K562 (cell line): ENCODE results near the gene MRPS10. TPM values are rescaled to one million over a fixed set of nuclear protein-coding genes. Genes with fewer than 3 reads are reported as not detected.

Experiments
- ATAC-seq: fragments of 200-7000 bp; cut with Tn5 transposase; 3 replicates; pipeline ENCODE4 v1.9.1; 2020; ENCODE audit warnings: moderate library complexity
- BruUV-seq: library from RNA; stranded (reverse); fragments of 400-500 nt; replicated peaks from 2 replicates; lab custom pipeline; 2021; lab: Mats Ljungman, UMichigan
- CTCF ChIA-PET: fragments of 300-600 bp; formaldehyde crosslinking; extraction: SDS; loops from one replicate; lab custom pipeline; 2021; ENCODE audit warnings: low intra/inter-chr PET ratio; lab: Yijun Ruan, JAX
- POLR2A ChIA-PET: fragments of 300-600, 350-650 bp; sonication (Branson Sonifier 250); formaldehyde crosslinking; extraction: SDS; loops from one replicate; lab custom pipeline; 2021; ENCODE audit warnings: antibody characterized with exemption, inconsistent platforms; lab: Yijun Ruan, JAX
- DNase-seq, 4 experiments: peaks; one replicate each; pipeline versions ENCODE4 v3.0.0 to v3.0.0-alpha.2; 2011 to 2018; ENCODE audit warnings: low spot score in 3 of 4, mixed read lengths in 3 of 4; ENCODE audit errors: extremely low read depth in 1 of 4
- FAIRE-seq: peaks from 2 replicates; lab custom pipeline; 2011; peaks lifted over from hg19 to GRCh38; lab: Jason Lieb, UNC
- H2AFZ ChIP-seq: 2 replicates; pipeline ENCODE4 v1.6.0; 2011; ENCODE audit warnings: low read depth, low read length, control low read depth, inconsistent platforms
- H3K27ac ChIP-seq: fragments of 200-600 bp; 3 replicates; pipeline ENCODE4 v1.8.0; 2011; ENCODE audit warnings: low read depth, mild to moderate bottlenecking, control low read depth, inconsistent platforms, low read length, moderate library complexity, mixed read lengths; ENCODE audit errors: extremely low read depth
- H3K27me3 ChIP-seq, 2 experiments: fragments of 300-600 bp in 1 of 2; 2 replicates in 1 of 2; 3 replicates in 1 of 2; pipeline versions ENCODE4 v1.6.0 to v1.8.0; 2011; ENCODE audit warnings: inconsistent platforms in 2 of 2, low read length in 2 of 2, mild to moderate bottlenecking in 1 of 2, mixed read lengths in 1 of 2, moderate library complexity in 1 of 2; ENCODE audit not compliant: control insufficient read depth in 2 of 2, insufficient read depth in 2 of 2
- H3K36me3 ChIP-seq: fragments of 300-600 bp; 3 replicates; pipeline ENCODE4 v1.8.0; 2011; ENCODE audit warnings: mild to moderate bottlenecking, low read length, inconsistent platforms; ENCODE audit not compliant: control insufficient read depth, insufficient read depth
- H3K4me1 ChIP-seq, 2 experiments: fragments of 200-600 bp in 1 of 2; replicated peaks in 1 of 2; 2 replicates in 1 of 2; 3 replicates in 1 of 2; pipeline versions ENCODE4 v1.5.1 to v1.8.0; 2011; ENCODE audit warnings: inconsistent platforms in 2 of 2, low read length in 2 of 2, mild to moderate bottlenecking in 1 of 2, mixed read lengths in 1 of 2, moderate library complexity in 1 of 2; ENCODE audit not compliant: control insufficient read depth in 2 of 2, insufficient read depth in 2 of 2
- H3K4me2 ChIP-seq: 2 replicates; pipeline ENCODE4 v1.6.1; 2011; ENCODE audit warnings: low read length, control low read depth, inconsistent platforms, mixed read lengths; ENCODE audit not compliant: insufficient read depth
- H3K4me3 ChIP-seq: fragments of 200-600 bp; sonication (generic), shearing (Covaris generic); 2 replicates; pipeline ENCODE4 v1.5.1; 2016; ENCODE audit warnings: control low read depth, inconsistent platforms
- H3K79me2 ChIP-seq: fragments of 200-600 bp; 3 replicates; pipeline ENCODE4 v1.8.0; 2011; ENCODE audit warnings: low read length, inconsistent platforms; ENCODE audit not compliant: control insufficient read depth, insufficient read depth
- H3K9ac ChIP-seq, 2 experiments: 2 replicates each; pipeline versions ENCODE4 v1.6.0 to v1.6.1; 2011; ENCODE audit warnings: low read depth in 2 of 2, low read length in 2 of 2, control low read depth in 1 of 2, inconsistent platforms in 1 of 2, mild to moderate bottlenecking in 1 of 2, mixed read lengths in 1 of 2; ENCODE audit not compliant: insufficient read depth in 1 of 2
- H3K9me1 ChIP-seq: one replicate; pipeline ENCODE4 v1.6.0; 2011; ENCODE audit warnings: inconsistent platforms, mild to moderate bottlenecking, low read length, moderate library complexity; ENCODE audit not compliant: control insufficient read depth, insufficient read depth
- H3K9me3 ChIP-seq: replicated peaks from 2 replicates; pipeline ENCODE4 v1.5.1; 2011; ENCODE audit warnings: low read depth, low read length, inconsistent platforms; ENCODE audit not compliant: control insufficient read depth, insufficient read depth
- H4K20me1 ChIP-seq: replicated peaks from 2 replicates; pipeline ENCODE4 v1.6.1; 2011; ENCODE audit warnings: low read length, inconsistent platforms, mixed read lengths; ENCODE audit not compliant: control insufficient read depth, insufficient read depth
- BHLHE40 ChIP-seq: IDR thresholded peaks from 2 replicates; pipeline ENCODE4 v1.6.1; 2011; ENCODE audit warnings: low read length, improper control_type of control experiment
- BRF1 ChIP-seq: IDR thresholded peaks from 3 replicates; pipeline ENCODE4 v1.6.1; 2011; ENCODE audit warnings: borderline replicate concordance, mild to moderate bottlenecking; ENCODE audit not compliant: insufficient read length; ENCODE audit errors: extremely low read depth
- CREBBP ChIP-seq: IDR thresholded peaks from one replicate; pipeline ENCODE4 v1.6.1; 2012; ENCODE audit warnings: low read depth, mild to moderate bottlenecking, control low read depth, inconsistent platforms, low read length
- CSDE1 ChIP-seq, 2 experiments: fragments of 450-650 bp; IDR thresholded peaks; 2 replicates each; pipeline ENCODE4 v1.6.1; 2016; ENCODE audit warnings: mild to moderate bottlenecking in 1 of 2
- DMBX1 ChIP-seq: fragments of 250-450 bp; sonication (Bioruptor Pico); IDR thresholded peaks from 2 replicates; pipeline ENCODE4 v1.8.0; 2022; ENCODE audit warnings: inconsistent platforms, mild to moderate bottlenecking, moderate library complexity, borderline replicate concordance
- DNMT1 ChIP-seq: fragments of 450-650 bp; IDR thresholded peaks from 2 replicates; pipeline ENCODE4 v1.6.1; 2016; ENCODE audit warnings: antibody characterized with exemption, mild to moderate bottlenecking
- ETS2 ChIP-seq: IDR thresholded peaks from 2 replicates; pipeline ENCODE4 v1.6.1; 2016; ENCODE audit warnings: borderline replicate concordance, missing genetic modification characterization, mild to moderate bottlenecking, moderate library complexity, missing compliant biosample characterization; ENCODE audit not compliant: poor library complexity, severe bottlenecking
- KLF6 ChIP-seq: fragments of 250-450 bp; sonication (Bioruptor Pico); IDR thresholded peaks from 2 replicates; pipeline ENCODE4 v1.4.0; 2020; ENCODE audit warnings: mild to moderate bottlenecking, moderate library complexity, borderline replicate concordance
- MAFG ChIP-seq: fragments of 450-650 bp; conservative IDR thresholded peaks from 2 replicates; pipeline ENCODE4 v1.6.1; 2016; ENCODE audit warnings: missing genetic modification characterization, missing compliant biosample characterization
- MEIS2 ChIP-seq: fragments of 450-650 bp; IDR thresholded peaks from 2 replicates; pipeline ENCODE4 v1.6.1; 2014; ENCODE audit warnings: mild to moderate bottlenecking; ENCODE audit not compliant: partially characterized antibody
- NFRKB ChIP-seq: fragments of 450-650 bp; IDR thresholded peaks from 2 replicates; pipeline ENCODE4 v1.6.1; 2016; ENCODE audit warnings: low read depth
- POLR2AphosphoS2 ChIP-seq: IDR thresholded peaks from 2 replicates; pipeline ENCODE4 v1.6.1; 2012; ENCODE audit warnings: low read length, improper control_type of control experiment
- PRPF4 ChIP-seq: fragments of 200-400 bp; formaldehyde crosslinking; IDR thresholded peaks from one replicate; pipeline ENCODE4 v1.6.1; 2017; ENCODE audit warnings: low read length, low read depth, mild to moderate bottlenecking; ENCODE audit not compliant: insufficient read depth, poor library complexity, severe bottlenecking
- RAD21 ChIP-seq, 2 experiments: fragments of 250-450 bp in 1 of 2; fragments of 450-650 bp in 1 of 2; sonication (Bioruptor Pico) in 1 of 2; formaldehyde crosslinking in 1 of 2; IDR thresholded peaks in 1 of 2; conservative IDR thresholded peaks in 1 of 2; 2 replicates each; pipeline versions ENCODE4 v1.4.0 to v1.8.0; 2020 to 2022; ENCODE audit warnings: mild to moderate bottlenecking in 2 of 2, moderate library complexity in 1 of 2
- TAF7 ChIP-seq: fragments of 450-650 bp; IDR thresholded peaks from 2 replicates; pipeline ENCODE4 v1.6.1; 2016; ENCODE audit warnings: missing genetic modification characterization, missing compliant biosample characterization
- THAP7 ChIP-seq: fragments of 250-450 bp; sonication (Bioruptor Pico); IDR thresholded peaks from 2 replicates; pipeline ENCODE4 v1.5.0; 2021
- TRIM25 ChIP-seq: fragments of 450-650 bp; IDR thresholded peaks from 2 replicates; pipeline ENCODE4 v1.7.0; 2016; ENCODE audit warnings: borderline replicate concordance
- ZBTB17 ChIP-seq: fragments of 450-650 bp; formaldehyde crosslinking; IDR thresholded peaks from 2 replicates; pipeline ENCODE4 v1.4.0; 2020; ENCODE audit warnings: mild to moderate bottlenecking
- ZNF232 ChIP-seq: sonication (generic); formaldehyde crosslinking; IDR thresholded peaks from 2 replicates; pipeline ENCODE4 v1.8.0; 2022; ENCODE audit warnings: mild to moderate bottlenecking, missing genetic modification reagents
- WGBS: fragments of 100-300 bp; shearing (Covaris generic); methylation state at CpG from one replicate; pipeline ENCODE4 v1.1.6; 2016; ENCODE audit warnings: low coverage, mixed read lengths; ENCODE audit not compliant: insufficient coverage; ENCODE audit errors: missing lambda C conversion rate; 5-methylcytosine and 5-hydroxymethylcytosine counted together
- in situ Hi-C: fragments of 300-500 bp; cut with MboI; formaldehyde crosslinking; loops from 4 replicates; pipeline ENCODE4 v1.15.0; 2018; ENCODE audit warnings: inconsistent platforms, mixed read lengths
- intact Hi-C: fragments of 100-400 bp; cut with micrococcal nuclease; formaldehyde crosslinking; loops from 2 replicates; pipeline ENCODE4 v1.14.2; 2022
- polyA plus RNA-seq, 8 experiments: library from polyadenylated mRNA; depleted of rRNA in 4 of 8; stranded (reverse) in 5 of 8; unstranded in 3 of 8; fragments of >200 nt; fragmentation: Nextera tagmentation in 2 of 8; fragmentation: Illumina TruSeq in 1 of 8; extraction: Ambion mirVana in 2 of 8; extraction: Trizol in 1 of 8; gene quantifications; 2 replicates each; pipeline versions ENCODE4 v1.2.1 to v1.2.3, GENCODE V29; 2011 to 2014; ENCODE audit warnings: inconsistent platforms in 1 of 8, missing spikeins in 1 of 8
- total RNA-seq, 7 experiments: library from RNA; depleted of rRNA in 6 of 7; stranded (reverse); fragments of >200 nt in 6 of 7; fragmentation: Illumina TruSeq in 2 of 7; extraction: Trizol in 2 of 7; gene quantifications; 2 replicates each; pipeline versions ENCODE4 v1.2.1 to v1.2.3, GENCODE V29; 2011 to 2021; ENCODE audit warnings: low replicate concordance in 1 of 7

Gene MRPS10
- total and polyA plus RNA-seq, 9 of the 15 experiments (the other 6 are each of a cell fraction or from before 2014, with no cell fraction given): 48.6 to 166 (median 93.7) TPM

- TF ChIP-seq TRIM25: no peak
- no peak for TF ChIP-seq CREBBP
- no peak for TF ChIP-seq RAD21 (CRISPR knock-in tag; conservative IDR thresholded peaks at IDR 0.05 in 1 of 2, IDR thresholded peaks at IDR 0.05 in 1 of 2)
- TF ChIP-seq DNMT1: no peak
- TF ChIP-seq BRF1: no peak
- TF ChIP-seq, all 486 proteins: peak for 20
These were observed 35.6 kb downstream of the MRPS10 start (continued) for GRCh38 chr6:42182101-42182500.

- Histone ChIP-seq H3K9ac (no peak overlapping the region), H4K20me1 (no peaks in the 10 kb centered on the region), H3K4me1 (peaks cover 4 to 24% of the 10 kb centered on the region in 2 experiments; a peak in 4 of 5 replicates), H3K79me2 (no peaks in the 10 kb centered on the region), H3K9me1 (no peaks in the 10 kb centered on the region), H3K27me3 (no peaks in the 10 kb centered on the region), H3K27ac (no peak overlapping the region), H3K36me3 (no peaks in the 10 kb centered on the region), H2AFZ (no peak overlapping the region), H3K9me3 (no peaks in the 10 kb centered on the region), H3K4me2 (no peak overlapping the region), H3K4me3 (no peak overlapping the region)
- intact Hi-C loops: no loop called here
- TF ChIP-seq POLR2AphosphoS2: no peak
- no peak for TF ChIP-seq THAP7 (CRISPR knock-in tag)
- TF ChIP-seq NFRKB: no peak
- TF ChIP-seq PRPF4: no peak
- TF ChIP-seq KLF6 (CRISPR knock-in tag): no peak
- TF ChIP-seq BHLHE40: no peak
- TF ChIP-seq ZBTB17: no peak
- TF ChIP-seq ETS2 (tag): no peak
- no peak for TF ChIP-seq MEIS2
- TF ChIP-seq MAFG: no peak
- no peak for TF ChIP-seq TAF7 (tag)
- TF ChIP-seq CSDE1 (IDR thresholded peaks at IDR 0.05): no peak
- TF ChIP-seq ZNF232: no peak
- no peak for TF ChIP-seq DMBX1 (CRISPR knock-in tag)
- BruUV-seq: no TSS peak
- WGBS: 8% methylated on average over 3 of the region's 3 CpGs
- DNase-seq (no peak), FAIRE-seq (no peak), ATAC-seq (no peak)
- POLR2A ChIA-PET: interaction anchor here (0.8 to 1.3 kb wide), 4 partner anchors 8 to 393 kb away, joined by 3 to 5 read pairs (median 4); partner anchors contain the start of gene TOMM6
- in situ Hi-C loops: no loop called here
- CTCF ChIA-PET: no interaction called here
These were observed 37.7 kb downstream of the MRPS10 start for GRCh38 chr6:42179945-42180313.
